ENCODE measurements around the gene PTGER4.

GRCh38 chr5:40683305-40683704 lies 3.6 kb downstream of the PTGER4 start:
- TF ChIP-seq CTCF (IDR thresholded peaks at IDR 0.05): no peak
- TF ChIP-seq POLR2A (IDR thresholded peaks at IDR 0.05): no peak
